Fibroblast of upper back skin (primary cell): Measurements from ENCODE around the gene RAD21L1.

Experiments used
- DNase-seq: peaks from one replicate; pipeline ENCODE4 v3.0.0-alpha.2; 2013

The RAD21L1 gene

GRCh38 chr20:1225783-1226654 is at the start of gene RAD21L1:
Gene RAD21L1, plus strand, starts transcription at chr20:1226044. Its CDS starts 2,410 bp downstream, at chr20:1228454.
- DNase-seq, result peak; percentile 62

GRCh38 chr20:1177680-1178079 is 48.2 kb upstream of the RAD21L1 start:
- no peak for DNase-seq

- DNase-seq, result no peak
These were observed 47.7 kb upstream of the RAD21L1 start for GRCh38 chr20:1178103-1178502.

GRCh38 chr20:1178623-1179022 is 47.2 kb upstream of the RAD21L1 start:
- DNase-seq, result no peak

- no peak for DNase-seq
These were observed 44.9 kb upstream of the RAD21L1 start for GRCh38 chr20:1180949-1181348.

GRCh38 chr20:1182106-1182505 is 43.7 kb upstream of the RAD21L1 start:
- DNase-seq, result no peak

- no peak for DNase-seq
These were observed 42.7 kb upstream of the RAD21L1 start for GRCh38 chr20:1183153-1183552.

GRCh38 chr20:1184260-1184637 is 41.6 kb upstream of the RAD21L1 start:
- DNase-seq, result no peak

- no peak for DNase-seq
These were observed 41.1 kb upstream of the RAD21L1 start, which contains the start of gene TMEM74B for GRCh38 chr20:1184638-1185315. Gene TMEM74B, minus strand, starts transcription at chr20:1184981. Its CDS starts 1,180 bp downstream, at chr20:1183801.

- no peak for DNase-seq
These were observed 40.5 kb upstream of the RAD21L1 start for GRCh38 chr20:1185316-1185741.

- DNase-seq, result peak; percentile 19
These were observed 40.0 kb upstream of the RAD21L1 start for GRCh38 chr20:1185790-1186334.

GRCh38 chr20:1186367-1186991 is 39.4 kb upstream of the RAD21L1 start:
- DNase-seq, result no peak

GRCh38 chr20:1187605-1188171 is 38.2 kb upstream of the RAD21L1 start:
- DNase-seq, result no peak

- no peak for DNase-seq
These were observed 37.5 kb upstream of the RAD21L1 start for GRCh38 chr20:1188347-1188746.

- no peak for DNase-seq
These were observed 36.0 kb upstream of the RAD21L1 start for GRCh38 chr20:1189827-1190226.

GRCh38 chr20:1190847-1191246 is 35.0 kb upstream of the RAD21L1 start:
- no peak for DNase-seq

GRCh38 chr20:1191299-1191698 is 34.5 kb upstream of the RAD21L1 start:
- no peak for DNase-seq

- no peak for DNase-seq
These were observed 30.6 kb upstream of the RAD21L1 start for GRCh38 chr20:1195226-1195625.

- DNase-seq, result no peak
These were observed 29.2 kb upstream of the RAD21L1 start for GRCh38 chr20:1196634-1197033.

- DNase-seq, result no peak
These were observed 28.0 kb upstream of the RAD21L1 start for GRCh38 chr20:1197801-1198200.

- no peak for DNase-seq
These were observed 27.1 kb upstream of the RAD21L1 start for GRCh38 chr20:1198751-1199150.

GRCh38 chr20:1199212-1199873 is 26.5 kb upstream of the RAD21L1 start:
- no peak for DNase-seq
